HepG2 (cell line): ENCODE data around the gene KATNB1.

ENCODE experiments used
- CEBPB ChIP-seq: IDR thresholded peaks from 2 replicates; pipeline ENCODE4 v1.6.1; 2011; ENCODE audit warnings: low read depth, low read length, improper control_type of control experiment, borderline replicate concordance
- ESRRA ChIP-seq: sonication (generic); formaldehyde crosslinking; IDR thresholded peaks from 2 replicates; pipeline ENCODE4 v1.5.1; 2020; ENCODE audit warnings: mild to moderate bottlenecking, low read depth, missing genetic modification reagents
- MZF1 ChIP-seq: sonication (generic); formaldehyde crosslinking; IDR thresholded peaks from 2 replicates; pipeline ENCODE4 v1.8.1; 2023; ENCODE audit warnings: mild to moderate bottlenecking, missing genetic modification reagents, borderline replicate concordance
- NR3C1 ChIP-seq: sonication (generic); formaldehyde crosslinking; IDR thresholded peaks from 2 replicates; pipeline ENCODE4 v1.4.0; 2020; ENCODE audit warnings: missing genetic modification reagents

DNA sequence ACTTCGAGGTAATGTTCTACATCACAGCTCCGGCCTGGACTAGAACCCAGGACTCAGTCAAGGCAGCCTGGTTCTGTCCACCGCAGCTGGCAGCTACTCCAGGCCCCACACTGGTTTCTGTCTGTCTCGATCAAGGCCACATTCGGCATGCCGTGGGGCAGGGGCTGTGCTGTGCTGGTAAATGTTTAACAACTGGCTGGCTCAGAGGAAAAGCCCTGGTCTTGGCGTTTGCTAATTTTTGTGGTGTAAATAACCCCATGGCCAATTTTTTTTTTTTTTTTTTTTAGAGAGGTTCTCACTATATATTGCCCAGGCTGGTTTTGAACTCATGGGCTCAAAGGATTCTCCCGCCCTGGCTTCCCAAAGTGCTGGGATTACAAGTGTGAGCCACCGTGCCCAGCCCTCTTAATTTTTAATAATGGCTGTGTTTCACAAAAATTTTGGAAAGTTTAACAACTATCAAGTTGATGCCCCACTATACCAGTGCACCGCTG is 41.3 kb upstream of the KATNB1 start:
- TF ChIP-seq NR3C1 (CRISPR knock-in tag) (no peak), MZF1 (CRISPR knock-in tag) (no peak), CEBPB (no peak), ESRRA (CRISPR knock-in tag) (no peak)
